NCI-H2029 treated with DMSO at 0.1 percent for 48 hours (cell line): ENCODE results near the gene RCAN1.
"Not testable (repeated sequence)": the region's sequence is repeated elsewhere in the genome, so short reads cannot be mapped to it uniquely, and the experiment has no call there.

ENCODE experiments used
- DNase-seq: peaks from one replicate; lab custom pipeline; 2025; lab: John Stamatoyannopoulos, UW

The RCAN1 gene

DNA sequence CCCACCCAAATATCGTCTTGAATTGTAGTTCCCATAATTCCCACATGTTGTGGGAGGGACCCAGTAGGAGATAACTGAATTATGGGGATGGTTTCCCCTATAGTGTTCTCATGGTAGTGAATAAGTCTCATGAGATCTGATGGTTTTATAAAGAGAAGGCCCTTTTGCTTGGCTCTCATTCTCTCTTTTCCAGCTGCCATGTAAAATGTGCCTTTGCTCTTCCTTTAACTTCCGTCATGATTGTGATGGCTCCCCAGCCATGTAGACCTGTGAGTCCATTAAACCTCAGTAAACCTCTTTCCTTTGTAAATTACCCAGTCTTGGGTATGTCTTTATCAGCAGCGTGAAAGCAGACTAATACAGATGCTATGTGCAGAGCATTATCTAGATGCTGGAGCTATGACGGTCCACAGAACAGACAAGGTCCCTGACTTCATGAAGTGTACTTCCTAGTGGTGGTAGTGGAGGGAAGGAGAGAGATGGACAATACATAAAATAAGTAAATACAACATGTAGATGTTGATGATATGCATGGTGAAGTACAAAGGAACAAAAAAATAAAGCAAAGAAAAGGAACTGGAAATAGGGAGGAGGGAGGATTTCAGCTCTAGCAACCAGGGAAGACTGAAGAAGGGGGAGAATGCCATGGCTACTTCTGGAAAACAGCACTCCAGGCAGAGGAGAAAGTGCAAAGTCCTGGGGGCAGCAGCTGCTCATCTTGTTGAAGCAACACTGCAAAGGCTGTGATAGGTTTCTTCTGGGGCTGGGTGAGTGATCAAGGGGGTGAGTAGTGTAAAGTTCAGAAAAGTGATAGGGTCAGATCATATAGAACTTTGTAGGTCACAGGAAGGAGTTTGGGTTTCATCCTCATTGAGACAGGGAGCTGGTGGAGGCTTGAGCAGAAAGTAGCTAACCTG, 6.8 kb upstream of the RCAN1 start:
- no peak for DNase-seq

DNA sequence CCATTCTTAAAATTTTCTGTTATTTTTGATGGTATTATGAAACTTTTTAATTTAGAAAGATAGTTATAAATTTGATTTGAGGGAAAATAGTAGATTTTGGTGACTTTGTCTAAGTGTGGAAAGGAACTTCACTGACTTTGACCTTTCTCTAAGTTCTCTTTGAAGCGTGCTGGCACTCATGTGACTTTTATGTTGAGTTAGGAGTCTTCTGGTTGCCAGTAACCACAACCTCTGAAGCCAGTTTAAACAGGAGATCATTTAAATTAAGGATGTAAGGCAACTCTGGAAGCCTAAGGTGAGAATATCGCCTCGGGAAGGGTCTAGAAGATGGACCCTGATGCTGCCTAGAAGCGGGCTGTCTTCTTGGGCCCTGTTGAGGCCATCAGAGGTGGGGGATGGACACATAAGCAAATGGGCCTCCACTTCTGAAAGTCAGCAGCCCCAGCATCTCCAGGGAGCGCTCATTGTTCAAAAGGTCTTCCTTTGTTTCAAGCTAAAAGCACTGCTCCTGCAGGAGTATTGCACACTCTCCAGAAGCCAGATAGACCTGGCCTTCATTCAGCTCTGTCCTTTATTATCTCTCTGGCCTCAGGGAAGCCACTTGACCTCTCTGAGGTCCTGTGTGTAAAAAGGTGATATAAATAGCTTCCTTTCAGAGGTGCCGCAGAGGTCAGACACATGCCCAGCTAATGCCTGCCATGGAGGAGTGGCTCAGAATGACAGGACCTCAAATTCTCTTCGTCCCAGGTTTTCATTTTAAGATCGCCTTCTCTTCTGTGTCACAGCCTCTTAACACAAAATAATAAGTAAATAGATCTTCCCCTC, 5.1 kb upstream of the RCAN1 start:
- no peak for DNase-seq

DNA sequence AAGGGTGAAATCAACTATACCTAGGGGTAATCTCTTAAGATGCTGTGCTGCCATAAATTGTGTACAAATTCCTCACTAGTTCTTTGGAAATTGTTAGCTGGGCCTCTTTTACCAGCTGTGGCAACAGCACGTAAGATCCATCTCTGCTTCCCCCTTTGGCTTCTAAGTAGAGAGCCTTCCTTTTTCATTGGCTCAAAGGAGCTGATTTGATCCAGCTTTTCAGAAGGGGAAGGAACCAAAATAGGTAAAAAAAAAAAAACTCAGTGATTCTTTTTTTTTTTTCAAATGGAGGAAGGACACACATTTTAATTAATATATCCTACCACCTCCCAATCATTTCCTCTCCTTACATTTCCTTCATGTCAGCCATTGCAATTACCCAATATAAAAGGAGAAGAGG, 4.0 kb upstream of the RCAN1 start:
- no peak for DNase-seq

DNA sequence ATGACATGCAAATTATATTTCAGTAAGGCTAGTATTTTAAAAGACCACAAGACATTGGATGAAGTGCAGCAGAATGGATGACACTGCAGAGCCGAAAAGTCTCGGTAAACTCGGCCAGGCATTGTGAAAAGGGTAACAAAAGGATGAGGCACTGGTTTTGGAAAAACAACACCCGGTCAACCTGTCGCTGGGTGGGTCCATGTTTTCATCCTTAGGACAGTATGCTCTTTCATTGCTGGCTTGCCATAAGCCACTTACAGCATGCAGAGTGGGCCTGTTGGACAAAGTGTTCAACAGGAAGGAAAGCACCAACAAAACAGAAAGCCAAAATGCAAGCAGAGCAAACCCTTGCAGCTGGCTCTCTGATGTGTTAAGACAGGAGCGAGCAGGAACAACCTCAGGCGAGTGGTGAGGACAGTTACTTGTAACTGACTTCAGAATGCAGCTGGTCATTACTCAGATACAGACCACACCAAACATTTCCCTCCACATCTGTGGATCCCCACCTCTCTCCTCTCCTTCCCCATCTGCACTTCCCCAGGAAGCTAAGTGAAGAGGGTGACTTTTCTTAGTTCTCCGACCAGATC, 2.9 kb upstream of the RCAN1 start:
- DNase-seq = no peak

DNA sequence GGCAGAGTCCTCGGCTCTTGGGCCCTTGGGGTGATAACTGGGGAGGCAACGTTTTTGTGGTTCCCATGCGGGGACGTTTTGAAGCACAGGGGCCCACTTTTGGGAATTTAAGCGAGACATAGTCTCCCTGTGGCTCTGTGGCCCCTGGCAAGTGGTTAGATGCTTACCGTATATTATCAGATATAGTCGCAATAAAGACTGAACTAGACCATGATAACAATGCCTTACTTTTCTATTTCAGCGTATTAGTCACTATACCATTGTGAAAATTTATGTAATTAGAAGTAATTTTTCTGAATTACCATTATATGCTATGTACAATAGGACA, 538 bp upstream of the RCAN1 start:
- DNase-seq = no peak

DNA sequence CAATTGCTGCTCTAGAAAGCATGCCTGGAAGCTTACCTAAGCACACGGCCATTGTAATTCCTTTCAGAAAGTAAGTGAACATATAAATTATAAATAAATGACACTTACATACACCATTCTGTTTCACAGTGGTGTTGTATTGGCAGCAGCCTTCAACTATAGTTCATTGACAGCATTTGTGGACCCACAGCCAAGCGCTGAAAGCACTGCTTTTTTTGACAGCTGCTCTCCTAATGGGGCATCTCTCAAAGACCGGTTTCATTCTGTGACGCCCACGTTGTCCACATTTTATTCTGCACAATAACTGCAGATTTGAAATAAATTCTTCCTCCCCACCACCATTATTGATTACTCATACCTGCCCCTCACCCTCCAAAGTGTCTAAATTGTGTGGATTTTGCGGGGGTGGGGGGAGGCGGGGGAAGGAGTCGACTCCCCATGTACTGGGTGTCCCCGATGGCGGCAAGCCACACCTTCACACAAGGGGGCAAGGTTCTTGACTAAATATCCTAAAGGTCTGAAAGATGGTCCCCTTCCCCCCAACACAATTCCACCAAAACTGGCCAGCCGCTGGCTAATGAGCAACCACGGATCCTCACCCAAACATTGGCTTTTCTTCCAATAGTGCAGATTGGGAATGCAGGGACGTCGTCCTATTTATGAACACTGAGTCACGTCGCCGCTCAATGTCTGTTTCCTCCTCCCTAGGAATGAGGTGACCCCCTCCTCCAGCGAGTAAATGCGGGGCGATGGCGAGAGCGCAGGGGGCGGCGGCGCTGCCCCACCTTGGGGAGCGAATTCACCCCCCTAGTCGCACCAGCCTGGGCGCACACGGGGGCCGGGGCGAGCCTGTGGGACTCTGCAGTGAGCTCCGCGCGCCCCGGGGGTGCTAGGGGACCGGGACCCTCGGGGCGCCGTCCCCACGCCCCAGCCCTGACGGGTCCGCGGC, 960 bp downstream of the RCAN1 start:
- no peak for DNase-seq

DNA sequence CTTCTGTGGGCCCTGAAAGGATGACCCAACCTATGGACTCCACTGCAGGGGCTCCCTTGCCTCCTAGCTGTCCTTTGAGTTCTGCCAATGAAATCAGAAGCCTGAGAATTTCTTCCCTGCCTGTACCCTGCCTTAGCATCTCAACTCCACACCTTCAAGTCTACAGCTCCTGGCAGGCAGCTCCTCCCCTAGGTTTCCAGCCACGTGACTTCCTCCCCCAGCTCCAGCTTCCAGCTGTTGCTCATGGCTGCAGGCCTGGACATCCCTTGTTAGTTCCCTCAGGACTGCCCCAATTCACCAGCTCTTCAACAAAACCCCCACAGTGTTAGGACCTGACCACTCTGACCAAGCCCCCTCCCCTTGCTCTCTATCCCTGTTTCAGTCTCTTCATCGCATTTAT, 2.4 kb downstream of the RCAN1 start:
- DNase-seq = no peak

DNA sequence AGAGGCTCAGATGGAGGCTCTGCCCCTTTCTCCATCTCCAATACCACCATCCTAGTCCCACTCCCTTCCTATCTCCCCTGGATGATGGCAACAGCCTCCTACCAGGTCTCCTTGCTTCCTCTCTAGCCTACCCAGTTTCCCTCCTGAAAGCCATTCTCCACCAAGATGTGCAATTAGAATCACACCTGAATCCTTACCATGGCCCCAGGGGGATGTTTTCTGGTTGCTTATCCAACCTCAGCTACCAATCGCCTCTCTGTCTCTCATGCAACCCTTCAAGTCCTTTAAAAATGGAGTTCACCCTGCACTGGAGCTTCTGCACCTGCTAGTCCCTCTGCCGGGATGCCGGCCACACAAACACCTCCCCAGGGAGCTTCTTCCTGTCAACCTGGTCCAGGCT, 2.9 kb downstream of the RCAN1 start:
- DNase-seq = no peak

DNA sequence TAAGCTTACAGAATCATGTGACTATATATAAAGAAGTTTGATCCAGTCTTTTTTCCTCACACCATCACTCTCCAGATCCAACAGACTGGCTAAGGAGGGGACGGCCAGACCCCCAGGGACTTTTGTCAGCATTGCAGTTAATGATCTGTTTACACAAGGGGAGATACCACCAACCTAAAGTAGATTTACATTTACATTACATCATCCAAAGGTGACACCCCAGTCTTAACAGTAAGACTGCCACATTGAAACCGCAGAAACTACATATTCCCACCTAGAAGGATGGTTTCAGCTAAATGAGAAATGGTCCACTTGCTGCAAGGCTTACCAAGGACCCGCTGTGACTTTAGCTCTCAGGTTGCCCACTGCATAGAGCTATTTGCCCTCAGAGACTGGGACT, 3.4 kb downstream of the RCAN1 start:
- DNase-seq = no peak

DNA sequence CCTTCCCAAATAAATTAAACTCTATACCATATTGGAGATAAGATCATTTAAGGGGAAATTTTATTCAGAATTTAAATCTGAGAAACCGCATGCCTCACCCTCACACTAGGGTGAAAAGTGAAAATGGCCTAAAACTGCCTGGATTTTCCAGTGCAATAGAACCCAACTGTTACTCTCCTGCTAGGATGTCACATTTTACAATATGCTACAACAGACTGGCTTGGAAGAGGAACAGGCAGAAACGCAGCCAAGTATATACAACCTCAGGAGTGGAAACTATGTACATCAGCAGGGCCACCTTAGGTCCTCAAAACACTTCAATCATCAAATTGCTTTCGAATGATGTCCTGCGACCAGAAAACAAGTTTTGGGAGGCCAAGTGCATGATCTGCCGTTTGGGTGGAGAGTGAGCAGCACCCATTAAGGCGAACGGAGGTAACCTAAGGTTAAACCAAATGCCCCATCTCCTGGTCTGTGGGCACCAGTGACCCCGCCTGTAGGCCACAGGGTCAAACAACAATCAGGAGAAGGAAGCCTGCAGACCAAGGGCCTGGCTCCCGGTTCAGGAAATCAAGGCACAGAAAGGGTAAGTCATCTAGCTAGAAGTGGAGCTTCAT, 4.9 kb downstream of the RCAN1 start:
- DNase-seq = no peak

DNA sequence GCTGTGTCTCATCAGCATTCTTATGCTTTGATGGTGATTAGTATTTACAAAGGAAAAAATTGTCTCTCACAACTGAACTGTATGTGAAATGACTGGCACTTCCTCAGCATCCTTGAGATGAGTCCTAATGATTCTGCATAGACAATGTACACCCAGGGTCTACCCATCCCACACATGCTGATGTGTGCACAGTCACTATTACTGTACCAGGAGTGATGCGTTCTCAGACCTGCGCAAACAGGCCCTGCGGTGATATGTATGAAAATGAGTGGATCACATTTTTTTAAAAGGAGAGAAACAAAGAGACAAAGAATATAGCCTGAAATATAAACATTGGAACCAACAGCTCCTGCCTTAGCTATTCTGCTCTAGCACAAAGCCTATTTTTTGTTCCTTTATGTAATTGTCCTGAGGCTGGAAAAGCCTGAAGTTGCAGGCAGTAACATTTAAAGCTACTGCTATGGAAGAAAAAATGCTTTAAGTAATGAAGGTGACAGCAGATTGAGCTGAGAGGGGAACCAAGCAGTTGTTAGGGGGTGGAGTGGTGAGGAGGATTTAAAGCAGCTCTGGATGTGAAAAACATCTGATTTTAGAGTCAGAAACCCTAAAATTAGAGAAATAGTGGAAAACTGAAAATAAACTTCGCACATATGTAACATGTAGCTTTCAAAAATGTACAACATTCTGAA, 5.5 kb downstream of the RCAN1 start:
- no peak for DNase-seq

DNA sequence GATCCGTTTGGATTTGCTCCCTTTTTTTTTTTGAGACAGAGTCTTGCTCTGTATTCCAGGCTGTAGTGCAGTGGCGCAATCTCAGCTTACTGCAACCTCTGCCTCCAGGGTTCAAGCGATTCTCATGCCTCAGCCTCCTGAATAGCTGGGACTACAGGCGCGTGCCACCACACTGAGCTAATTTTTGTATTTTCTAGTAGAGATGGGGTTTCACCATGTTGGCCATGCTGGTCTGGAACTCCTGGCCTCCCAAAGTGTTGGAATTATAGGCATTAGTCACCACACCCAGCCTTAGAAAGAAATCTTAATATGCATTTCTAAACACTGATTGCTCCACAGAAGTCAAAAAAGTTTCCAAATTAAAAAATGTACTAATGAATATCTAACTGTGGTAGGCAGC, 7.5 kb downstream of the RCAN1 start:
- not testable (repeated sequence) for DNase-seq

DNA sequence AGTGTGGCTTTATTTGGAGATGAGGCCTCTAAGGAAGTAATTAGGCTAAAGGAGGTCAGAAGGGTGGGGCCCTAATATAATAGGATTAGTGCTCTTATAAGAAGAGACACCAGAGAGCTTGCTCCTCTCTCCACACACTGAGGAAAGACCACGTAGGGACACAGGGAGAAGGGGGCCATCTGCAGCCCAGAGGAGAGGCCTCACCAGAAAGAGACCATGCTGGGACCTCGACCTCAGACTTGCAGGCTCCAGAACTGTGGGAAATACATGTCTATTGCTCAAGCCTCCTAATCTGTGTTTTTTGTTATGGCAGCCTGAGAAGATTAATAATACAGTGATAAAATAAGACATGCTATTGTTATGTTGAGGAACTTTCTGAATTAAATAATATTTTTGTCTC, 8.3 kb downstream of the RCAN1 start:
- DNase-seq = no peak

DNA sequence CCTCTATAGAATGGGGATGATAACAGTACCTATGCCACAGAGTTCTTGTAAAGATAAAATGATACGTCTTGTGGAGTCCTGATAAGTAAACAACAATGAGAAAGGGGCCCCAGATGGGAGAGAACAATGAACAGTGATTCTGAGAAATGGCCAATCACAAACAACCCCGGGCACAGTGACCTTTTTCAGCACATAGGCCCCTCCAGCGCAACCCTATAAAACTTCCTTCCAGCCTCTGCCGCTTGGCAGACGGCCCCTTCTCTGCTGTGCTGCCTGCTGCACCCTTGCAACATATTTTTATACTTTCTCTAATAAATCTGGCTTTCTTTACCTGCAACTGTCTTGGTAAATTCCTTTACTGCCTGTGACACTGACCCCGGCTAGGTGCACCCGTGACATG, 8.9 kb downstream of the RCAN1 start:
- no peak for DNase-seq

DNA sequence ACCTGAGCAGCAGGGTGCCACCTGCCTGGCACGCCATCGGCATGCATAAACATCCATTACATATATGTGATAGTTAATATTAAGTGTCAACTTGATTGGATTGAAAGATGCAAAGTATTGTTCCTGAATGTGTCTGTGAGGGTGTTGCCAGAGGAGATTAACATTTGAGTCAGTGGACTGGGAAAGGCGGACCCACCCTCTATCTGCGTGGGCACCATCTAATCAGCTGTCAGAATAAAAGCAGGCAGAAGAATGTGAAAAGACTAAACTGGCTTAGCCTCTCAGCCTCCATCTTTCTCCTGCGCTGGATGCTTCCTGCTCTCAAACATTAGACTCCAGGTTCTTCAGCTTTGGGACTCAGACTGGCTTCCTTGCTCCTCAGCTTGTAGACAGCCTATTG, 10.0 kb downstream of the RCAN1 start:
- not testable (repeated sequence) for DNase-seq

DNA sequence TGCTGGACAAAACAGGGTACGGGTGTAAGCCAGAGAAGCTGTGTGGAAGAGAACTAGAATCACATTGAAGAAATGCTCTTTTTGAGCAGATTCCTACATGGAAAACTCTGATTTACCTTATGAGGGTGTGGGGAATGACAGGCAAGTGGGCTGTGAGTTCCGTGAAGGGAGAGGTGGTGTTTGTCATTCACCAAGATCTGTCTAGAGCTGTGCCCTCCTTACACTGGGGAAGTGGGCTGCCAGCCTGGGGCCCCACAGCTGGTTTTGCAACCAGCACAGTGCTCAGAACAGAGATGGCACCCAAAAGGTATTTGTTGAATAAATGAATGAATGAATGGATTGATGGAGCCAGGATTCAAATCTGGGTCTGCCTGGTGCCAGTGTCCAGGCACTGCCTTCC, 10.4 kb downstream of the RCAN1 start:
- DNase-seq = no peak

DNA sequence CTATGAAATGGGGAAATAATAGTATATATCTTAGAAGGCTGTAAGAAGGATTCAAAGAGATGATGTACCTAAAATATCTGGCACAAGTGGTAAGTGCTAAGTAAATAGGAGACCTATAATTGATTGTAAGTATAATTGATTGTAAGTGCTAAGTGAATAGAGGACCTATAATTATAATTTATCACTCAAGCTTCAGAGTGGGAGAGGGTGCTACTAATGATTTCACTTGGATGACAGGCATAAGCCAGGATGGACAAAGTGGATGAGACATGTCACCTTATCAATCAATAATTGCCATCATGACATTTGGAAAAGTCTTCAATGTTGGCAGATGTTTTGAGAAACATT, 11.2 kb downstream of the RCAN1 start:
- DNase-seq = no peak

DNA sequence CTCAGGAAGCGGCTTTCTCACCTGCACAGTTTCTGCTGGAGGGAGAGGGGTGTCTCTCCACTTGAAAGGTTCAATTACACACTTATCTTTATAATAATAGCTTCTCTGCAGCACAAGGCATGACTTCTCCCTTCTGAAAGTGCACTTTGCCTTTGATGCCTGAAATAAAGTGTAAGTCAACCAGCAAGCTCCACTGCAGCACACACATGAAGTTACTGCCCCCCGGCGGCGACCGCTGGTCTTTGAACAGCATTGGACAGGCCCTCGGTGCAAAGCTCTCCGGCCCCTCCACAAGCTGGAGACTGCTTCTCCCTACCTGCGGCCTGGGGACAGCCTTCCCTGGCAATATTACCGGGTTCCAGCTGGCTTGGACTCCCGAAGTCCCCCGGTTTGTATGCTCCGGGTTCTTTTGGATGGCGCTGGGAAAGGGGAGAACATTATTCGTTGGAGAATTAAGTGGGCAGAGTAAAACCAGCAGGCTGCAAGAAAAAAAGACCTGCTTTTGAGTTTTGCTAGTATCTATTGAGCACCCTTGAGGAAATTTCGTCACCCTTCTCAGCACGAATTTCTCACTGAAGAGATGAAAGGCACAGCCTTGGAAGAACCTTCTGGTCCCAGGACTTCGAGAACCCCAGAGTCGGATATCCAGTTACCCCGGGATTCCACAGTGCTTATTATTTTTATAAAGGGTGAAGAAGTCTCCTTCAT, 11.8 kb downstream of the RCAN1 start:
- DNase-seq = peak; percentile 90

DNA sequence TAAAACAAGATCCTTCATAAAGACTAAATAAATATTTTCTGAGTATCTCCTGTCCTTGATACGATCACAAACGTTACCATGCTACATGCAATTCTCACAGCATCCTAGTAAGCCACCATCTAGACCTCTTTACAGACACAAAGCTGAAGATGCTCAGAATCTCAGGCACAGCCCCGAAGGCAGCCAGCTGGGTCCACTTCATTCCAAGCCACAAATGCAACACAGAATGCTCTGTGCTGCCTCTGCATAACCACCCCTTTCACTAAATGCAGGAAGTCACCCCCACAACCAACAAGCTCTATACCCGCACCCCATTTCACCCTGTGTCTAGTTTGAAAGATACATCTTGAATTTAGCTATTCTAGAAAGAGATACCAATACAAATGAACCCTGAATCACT, 12.9 kb downstream of the RCAN1 start:
- no peak for DNase-seq

DNA sequence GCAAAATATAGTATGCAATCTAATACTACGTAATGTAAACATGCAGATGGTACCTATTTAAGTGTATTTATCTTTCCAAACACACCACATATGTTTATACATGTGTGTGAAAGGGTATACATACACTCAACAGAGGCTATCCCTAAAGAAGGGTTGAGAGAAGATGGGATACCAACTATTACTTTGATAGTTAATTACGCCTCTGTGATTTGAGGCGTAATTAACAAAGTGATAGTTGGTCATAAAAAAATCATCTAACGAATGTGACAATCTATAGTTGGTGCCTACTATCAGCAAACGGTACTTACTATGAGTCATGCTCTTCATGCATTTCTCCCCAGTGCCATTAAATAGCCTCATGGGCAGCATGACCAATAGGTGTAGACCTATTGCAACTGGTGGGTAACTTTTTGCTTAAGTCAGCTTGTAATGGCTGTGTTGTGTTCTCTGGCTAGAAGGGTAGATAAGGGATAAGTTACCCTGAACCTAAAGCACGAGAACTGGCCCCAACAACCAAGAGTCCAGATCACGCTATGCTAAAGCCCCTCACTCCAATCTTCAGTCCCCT, 15.3 kb downstream of the RCAN1 start:
- no peak for DNase-seq
